ENCODE data around the gene RASSF3.

RASSF3 gene

GRCh38 chr12:64695550-64695949, 85.3 kb downstream of the RASSF3 start:
- no peak for DNase-seq

- DNase-seq: peak; percentile 46
These were observed 85.9 kb downstream of the RASSF3 start for GRCh38 chr12:64696080-64696741.

GRCh38 chr12:64699504-64700115, 89.3 kb downstream of the RASSF3 start:
- DNase-seq: no peak

GRCh38 chr12:64700532-64700931, 90.2 kb downstream of the RASSF3 start:
- no peak for DNase-seq

GRCh38 chr12:64701283-64701682, 91.0 kb downstream of the RASSF3 start:
- DNase-seq: no peak

- no peak for DNase-seq
These were observed 96.0 kb downstream of the RASSF3 start for GRCh38 chr12:64706306-64706705.

- DNase-seq: no peak
These were observed 96.6 kb downstream of the RASSF3 start for GRCh38 chr12:64706857-64707256.

- DNase-seq: peak; percentile 11
These were observed 97.1 kb downstream of the RASSF3 start for GRCh38 chr12:64707362-64707761.

- DNase-seq: no peak
These were observed 97.6 kb downstream of the RASSF3 start for GRCh38 chr12:64707926-64708325.

- DNase-seq: no peak
These were observed 99.1 kb downstream of the RASSF3 start for GRCh38 chr12:64709429-64709828.

- no peak for DNase-seq
These were observed 103.1 kb downstream of the RASSF3 start for GRCh38 chr12:64713376-64713775.

GRCh38 chr12:64714551-64714968, 104.3 kb downstream of the RASSF3 start:
- no peak for DNase-seq

- DNase-seq: no peak
These were observed 106.1 kb downstream of the RASSF3 start for GRCh38 chr12:64716371-64716770.

- DNase-seq: no peak
These were observed 106.7 kb downstream of the RASSF3 start for GRCh38 chr12:64716839-64717455.

- no peak for DNase-seq
These were observed 108.4 kb downstream of the RASSF3 start for GRCh38 chr12:64718649-64719048.

GRCh38 chr12:64720884-64721283, 110.6 kb downstream of the RASSF3 start:
- peak; percentile 47 for DNase-seq

- DNase-seq: no peak
These were observed 112.5 kb downstream of the RASSF3 start for GRCh38 chr12:64722835-64723234.

GRCh38 chr12:64723630-64724029, 113.3 kb downstream of the RASSF3 start:
- DNase-seq: no peak

GRCh38 chr12:64724201-64724745, 114.0 kb downstream of the RASSF3 start:
- DNase-seq: no peak

GRCh38 chr12:64729909-64730587, 119.8 kb downstream of the RASSF3 start:
- no peak for DNase-seq

GRCh38 chr12:64730588-64730969, 120.3 kb downstream of the RASSF3 start:
- peak; percentile 78 for DNase-seq

- no peak for DNase-seq
These were observed 121.4 kb downstream of the RASSF3 start for GRCh38 chr12:64731683-64732082.

- DNase-seq: peak; percentile 65
These were observed 123.6 kb downstream of the RASSF3 start for GRCh38 chr12:64733857-64734256.

- no peak for DNase-seq
These were observed 125.1 kb downstream of the RASSF3 start for GRCh38 chr12:64735442-64735841.
